ENCODE measurements around the gene MCM8. TPM values are rescaled to one million over a fixed set of nuclear protein-coding genes. Genes with fewer than 3 reads are reported as not detected.
A peak's percentile ranks its signal among the peaks of the same experiment; 100 is the strongest.

Gene MCM8
- polyA plus RNA-seq, 1 donor from 2014 or later, result 5.1 TPM

GRCh38 chr20:5932796-5933195, 17.7 kb upstream of the MCM8 start:
- H3K9me2 ChIP-seq (ENCODE audit: insufficient read depth, low read length), result no peaks in the 10 kb centered on the region
- no peak overlapping the region for H3K9ac ChIP-seq (ENCODE audit: low read length)
- H3K36me3 ChIP-seq (ENCODE audit: insufficient read depth, low read length), result no peaks in the 10 kb centered on the region
- H4K20me1 ChIP-seq (ENCODE audit: insufficient read depth), result no peaks in the 10 kb centered on the region
- no peaks in the 10 kb centered on the region for H3K27me3 ChIP-seq (ENCODE audit: insufficient read depth, low read depth, low read length)
- TF ChIP-seq MXI1 (conservative IDR thresholded peaks at IDR 0.05; ENCODE audit: poor library complexity, severe bottlenecking) (no peak), POLR2AphosphoS5 (IDR thresholded peaks at IDR 0.05) (no peak), REST (IDR thresholded peaks at IDR 0.05; ENCODE audit: borderline replicate concordance) (no peak), CTCF (IDR thresholded peaks at IDR 0.05; ENCODE audit: poor library complexity, severe bottlenecking) (no peak), TAF1 (IDR thresholded peaks at IDR 0.05; ENCODE audit: low read depth) (no peak), EZH2 (IDR thresholded peaks at IDR 0.05; ENCODE audit: borderline replicate concordance, insufficient read depth, low read length, poor library complexity, severe bottlenecking) (no peak), RAD21 (conservative IDR thresholded peaks at IDR 0.05) (no peak), SMC3 (conservative IDR thresholded peaks at IDR 0.05; ENCODE audit: poor library complexity) (no peak), EP300 (conservative IDR thresholded peaks at IDR 0.05; ENCODE audit: poor library complexity, severe bottlenecking) (no peak)
- no peaks in the 10 kb centered on the region for H3F3A ChIP-seq (ENCODE audit: insufficient read depth, low read length, poor library complexity, severe bottlenecking)
- H3K9me3 ChIP-seq (ENCODE audit: low read length), result no peaks in the 10 kb centered on the region
- no peaks in the 10 kb centered on the region for H3K79me2 ChIP-seq (replicated peaks; ENCODE audit: insufficient read depth, low read length)
- H3K27ac ChIP-seq (ENCODE audit: low read length), result no peak overlapping the region
- no peak overlapping the region for H3K4me3 ChIP-seq (ENCODE audit: low read length)
- H2AFZ ChIP-seq (ENCODE audit: low read depth, low read length), result no peak overlapping the region
- H3K4me2 ChIP-seq (ENCODE audit: low read length), result no peak overlapping the region

GRCh38 chr20:5933802-5934436, 16.5 kb upstream of the MCM8 start:
- H3K4me2 ChIP-seq (ENCODE audit: low read length), result no peak overlapping the region
- no peak overlapping the region for H3K4me3 ChIP-seq (ENCODE audit: low read length)
- no peaks in the 10 kb centered on the region for H3F3A ChIP-seq (ENCODE audit: insufficient read depth, low read length, poor library complexity, severe bottlenecking)
- H3K79me2 ChIP-seq (replicated peaks; ENCODE audit: insufficient read depth, low read length), result no peaks in the 10 kb centered on the region
- no peaks in the 10 kb centered on the region for H3K9me3 ChIP-seq (ENCODE audit: low read length)
- no peak overlapping the region for H3K27ac ChIP-seq (ENCODE audit: low read length)
- no peaks in the 10 kb centered on the region for H4K20me1 ChIP-seq (ENCODE audit: insufficient read depth)
- TF ChIP-seq CTCF (IDR thresholded peaks at IDR 0.05; ENCODE audit: poor library complexity, severe bottlenecking) (peak; percentile 49), POLR2AphosphoS5 (IDR thresholded peaks at IDR 0.05) (no peak), EZH2 (IDR thresholded peaks at IDR 0.05; ENCODE audit: borderline replicate concordance, insufficient read depth, low read length, poor library complexity, severe bottlenecking) (no peak), MXI1 (conservative IDR thresholded peaks at IDR 0.05; ENCODE audit: poor library complexity, severe bottlenecking) (no peak), SMC3 (conservative IDR thresholded peaks at IDR 0.05; ENCODE audit: poor library complexity) (peak; percentile 55), TAF1 (IDR thresholded peaks at IDR 0.05; ENCODE audit: low read depth) (no peak), REST (IDR thresholded peaks at IDR 0.05; ENCODE audit: borderline replicate concordance) (no peak), EP300 (conservative IDR thresholded peaks at IDR 0.05; ENCODE audit: poor library complexity, severe bottlenecking) (no peak), RAD21 (conservative IDR thresholded peaks at IDR 0.05) (peak; percentile 44)
- no peaks in the 10 kb centered on the region for H3K27me3 ChIP-seq (ENCODE audit: insufficient read depth, low read depth, low read length)
- H2AFZ ChIP-seq (ENCODE audit: low read depth, low read length), result no peak overlapping the region
- H3K9ac ChIP-seq (ENCODE audit: low read length), result no peak overlapping the region
- no peaks in the 10 kb centered on the region for H3K9me2 ChIP-seq (ENCODE audit: insufficient read depth, low read length)
- H3K36me3 ChIP-seq (ENCODE audit: insufficient read depth, low read length), result no peaks in the 10 kb centered on the region
